GM18517 (cell line): ENCODE data around the gene PCDHGA1.
"Not testable (repeated sequence)": the region's sequence is repeated elsewhere in the genome, so short reads cannot be mapped to it uniquely, and the experiment has no call there.

ENCODE experiments used
- ATAC-seq: cut with Tn5 transposase; IDR thresholded peaks from one replicate; pipeline ENCODE4 v1.9.1; 2021; ENCODE audit warnings: mild to moderate bottlenecking, moderate library complexity; ENCODE audit not compliant: unreplicated experiment

The PCDHGA1 gene

DNA sequence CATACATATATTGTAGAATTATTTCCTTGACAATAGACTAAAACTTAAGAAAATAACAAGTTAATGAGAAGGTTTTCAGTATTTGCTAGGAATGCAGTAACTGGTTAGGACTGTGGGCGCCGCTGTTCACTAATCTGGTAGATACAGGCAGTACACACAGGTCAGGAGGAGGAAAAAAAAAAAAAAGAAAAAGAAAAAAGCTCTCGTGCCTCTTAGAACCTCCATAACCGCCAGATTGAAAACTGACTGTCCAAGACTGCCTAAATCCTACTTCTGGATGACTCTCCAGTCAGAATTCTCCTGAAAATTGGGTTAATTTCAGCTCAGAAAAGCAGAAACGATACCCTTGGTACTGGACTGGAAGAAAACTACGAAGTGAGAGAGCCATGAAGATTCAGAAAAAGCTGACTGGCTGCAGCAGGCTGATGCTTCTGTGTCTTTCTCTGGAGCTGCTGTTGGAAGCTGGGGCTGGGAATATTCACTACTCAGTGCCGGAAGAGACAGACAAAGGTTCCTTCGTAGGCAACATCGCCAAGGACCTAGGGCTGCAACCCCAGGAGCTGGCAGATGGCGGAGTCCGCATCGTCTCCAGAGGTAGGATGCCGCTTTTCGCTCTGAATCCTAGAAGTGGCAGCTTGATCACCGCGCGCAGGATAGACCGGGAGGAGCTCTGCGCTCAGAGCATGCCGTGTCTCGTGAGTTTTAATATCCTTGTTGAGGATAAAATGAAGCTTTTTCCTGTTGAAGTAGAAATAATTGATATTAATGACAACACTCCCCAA lies at the start of gene PCDHGA1:
Gene PCDHGA1, plus strand, starts transcription at position 216 of the 782 bp plus-strand sequence.
- ATAC-seq = no peak

DNA sequence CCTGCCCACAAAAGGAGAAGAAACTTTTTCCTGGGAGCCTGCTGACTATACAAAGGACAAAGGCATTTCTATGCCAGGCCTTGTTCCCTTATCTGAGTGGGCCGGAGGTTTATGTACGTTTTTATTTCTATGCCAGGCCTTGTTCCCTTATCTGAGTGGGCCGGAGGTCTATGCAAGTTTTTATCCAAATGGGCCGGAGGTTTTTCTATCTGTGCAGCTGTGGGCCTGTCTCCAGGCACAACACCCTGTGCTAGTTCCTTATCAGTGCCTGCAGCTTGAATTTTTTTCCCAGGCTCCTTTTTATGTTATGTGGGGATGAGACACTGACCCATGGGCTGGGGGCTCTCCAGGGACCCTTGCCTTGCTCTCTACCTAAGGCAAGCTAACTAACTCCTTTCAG lies 31.9 kb upstream of the PCDHGA1 start:
- ATAC-seq = no peak

DNA sequence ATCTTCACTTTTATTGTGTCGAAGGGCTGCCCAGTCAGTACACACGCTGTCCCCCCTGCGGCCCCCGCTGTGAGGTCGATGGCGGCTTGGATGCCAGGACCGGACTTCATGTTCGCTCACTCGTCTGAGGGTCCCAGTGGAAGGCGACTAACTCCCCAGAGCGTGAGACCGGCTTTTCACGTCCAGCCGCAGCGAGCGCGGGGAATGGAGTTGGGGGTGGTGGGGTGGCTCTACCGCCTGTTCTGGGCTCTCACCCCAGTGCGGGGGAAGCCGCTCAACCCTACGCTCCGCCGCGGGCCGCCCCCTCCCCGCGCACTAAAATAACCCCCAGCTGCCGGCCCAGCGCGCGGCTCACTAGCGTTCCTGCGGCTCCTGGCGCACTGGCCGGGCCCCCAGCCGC lies 26.6 kb upstream of the PCDHGA1 start, which contains the start of gene SLC25A2:
Gene SLC25A2, minus strand, starts transcription at position 294 of the 400 bp plus-strand sequence. Its CDS starts 184 bp downstream, at position 110.
- no peak for ATAC-seq

DNA sequence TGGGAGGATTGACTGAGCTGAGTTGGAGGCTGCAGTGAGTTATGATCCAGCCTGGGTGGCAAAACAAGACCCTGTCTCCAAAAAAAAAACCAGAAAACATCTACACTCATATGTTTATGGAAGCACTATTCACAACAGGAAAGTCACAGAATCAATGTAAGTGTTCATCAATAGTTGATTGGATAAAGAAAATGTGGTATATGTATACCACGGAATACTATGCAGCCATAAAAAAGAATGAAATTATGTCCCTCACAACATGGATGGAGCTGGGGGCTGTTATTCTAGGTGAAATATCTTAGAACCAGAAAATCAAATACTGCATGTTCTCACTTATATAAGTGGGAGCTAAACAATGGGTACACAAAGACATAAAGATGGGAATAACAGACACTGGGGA lies 23.7 kb upstream of the PCDHGA1 start:
- ATAC-seq = no peak

DNA sequence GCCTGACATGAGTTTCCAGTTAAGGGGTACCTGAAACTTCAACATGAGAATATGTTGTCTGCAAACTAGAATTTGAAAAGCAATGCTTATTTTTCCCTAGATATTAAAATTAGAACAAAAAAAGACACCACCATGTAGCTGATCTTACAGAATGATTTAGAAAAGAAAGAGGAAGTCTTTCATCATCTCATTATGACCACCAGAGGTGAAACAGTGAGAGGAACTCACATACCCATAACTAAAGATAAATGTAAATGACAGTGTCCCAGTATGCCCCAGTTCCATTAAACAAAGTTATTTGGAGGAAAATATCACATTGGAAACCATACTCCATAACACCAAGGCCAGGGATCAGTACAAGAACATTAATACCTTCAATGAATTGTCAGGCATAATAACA lies 16.6 kb upstream of the PCDHGA1 start:
- no peak for ATAC-seq

DNA sequence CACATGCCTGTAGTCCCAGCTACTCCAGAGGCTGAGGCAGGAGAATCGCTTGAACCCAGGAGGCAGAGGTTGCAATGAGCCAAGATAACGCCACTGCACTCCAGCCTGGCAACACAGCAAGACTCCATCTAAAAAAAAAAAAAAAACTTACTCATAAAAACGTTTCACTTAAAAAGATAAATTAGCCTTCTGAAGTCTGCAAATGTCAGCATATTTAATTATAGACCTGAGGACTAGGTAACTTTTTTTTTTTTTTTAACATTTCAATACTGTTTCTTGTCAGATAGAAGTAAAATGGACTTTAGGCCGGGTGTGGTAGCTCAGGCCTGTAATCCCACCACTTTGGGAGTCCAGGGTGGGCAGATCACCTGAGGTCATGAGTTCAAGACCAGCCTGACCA lies 13.4 kb upstream of the PCDHGA1 start:
- ATAC-seq = not testable (repeated sequence)

DNA sequence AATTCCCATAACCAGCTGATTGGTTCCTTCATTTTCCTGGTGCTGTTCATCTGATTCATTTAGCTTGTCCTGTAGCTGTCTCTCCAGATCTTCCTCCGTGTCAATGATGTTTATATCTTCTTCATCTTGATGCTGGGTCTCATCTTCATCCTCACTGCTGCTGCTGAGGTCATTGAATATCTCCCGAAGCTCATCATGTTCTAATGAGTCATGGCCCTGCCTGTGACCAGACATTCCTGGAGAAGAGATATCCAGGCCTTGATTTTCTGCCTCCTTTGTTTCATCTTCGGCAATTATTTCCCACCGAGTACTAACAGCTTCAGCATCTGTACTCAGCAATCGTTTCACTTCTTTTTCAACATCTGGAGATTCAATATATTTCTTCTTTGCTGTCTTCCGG lies 11.1 kb upstream of the PCDHGA1 start:
- no peak for ATAC-seq

DNA sequence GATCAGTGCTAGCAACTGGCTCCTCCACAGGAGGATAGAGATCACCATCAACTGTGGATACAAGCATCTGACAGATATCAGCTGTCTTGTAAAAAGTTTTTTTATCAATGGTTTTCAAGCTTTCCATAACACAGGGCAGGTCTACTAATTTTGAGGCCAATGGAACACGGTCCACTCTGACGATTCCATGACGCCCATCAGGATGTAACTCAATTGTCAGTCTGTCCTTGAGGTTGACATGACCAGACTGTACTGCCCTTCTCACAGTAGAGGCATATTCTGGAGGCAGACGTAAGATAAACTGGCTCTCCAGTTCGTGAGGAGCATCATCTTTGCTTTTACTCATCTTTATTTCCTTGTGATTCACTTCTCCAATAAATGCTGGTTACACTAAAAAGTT lies 10.6 kb upstream of the PCDHGA1 start:
- ATAC-seq = no peak

DNA sequence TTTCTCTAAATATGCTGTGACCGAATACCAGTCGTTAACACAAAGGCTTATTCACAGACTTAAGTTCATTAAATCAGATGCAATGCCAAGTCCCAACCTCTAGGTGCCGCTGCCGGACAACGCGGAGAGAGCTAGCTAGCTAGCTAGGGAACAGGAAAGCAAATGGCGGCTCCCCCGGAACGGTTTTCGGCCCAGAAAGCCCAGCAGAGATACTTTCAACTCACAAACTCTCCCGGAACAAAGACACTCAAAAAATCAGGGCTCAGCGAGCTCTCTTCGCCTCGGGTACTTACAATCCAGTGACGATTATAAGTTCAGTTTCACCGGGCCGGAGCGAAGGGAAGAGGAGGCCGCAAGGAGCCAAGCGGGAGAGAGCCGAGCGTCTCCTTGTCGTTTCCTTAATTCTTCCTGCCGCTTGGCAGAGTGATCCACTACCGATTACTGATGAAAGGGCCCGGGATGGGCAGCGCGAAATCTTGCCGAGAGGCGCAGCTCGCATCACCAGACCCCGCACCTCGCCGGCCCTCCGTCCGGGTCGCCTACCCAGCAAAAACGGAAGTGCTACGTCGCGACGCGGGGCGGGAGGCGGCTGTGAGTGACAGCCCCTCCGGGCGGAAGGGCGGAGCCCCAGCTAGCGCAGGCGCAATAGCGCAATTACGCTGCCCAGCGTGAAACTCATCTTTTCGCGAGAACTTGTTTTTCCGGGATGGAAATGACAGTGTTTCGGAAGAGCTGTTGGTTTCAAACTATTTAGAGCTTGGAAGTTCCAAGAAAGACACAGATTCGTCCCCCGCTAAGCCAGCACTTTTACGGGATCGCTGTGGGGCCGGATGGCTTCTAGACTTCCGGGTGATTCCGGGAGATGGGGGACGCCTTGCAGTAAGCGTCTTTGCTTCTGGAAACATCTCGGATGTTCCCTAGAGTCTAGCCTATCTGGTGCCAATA lies 9.8 kb upstream of the PCDHGA1 start, which contains the start of gene TAF7:
Gene TAF7, minus strand, starts transcription at position 560 of the 945 bp plus-strand sequence. CDS start 740 bp downstream, outside the sequence.
- ATAC-seq = peak; percentile 87

DNA sequence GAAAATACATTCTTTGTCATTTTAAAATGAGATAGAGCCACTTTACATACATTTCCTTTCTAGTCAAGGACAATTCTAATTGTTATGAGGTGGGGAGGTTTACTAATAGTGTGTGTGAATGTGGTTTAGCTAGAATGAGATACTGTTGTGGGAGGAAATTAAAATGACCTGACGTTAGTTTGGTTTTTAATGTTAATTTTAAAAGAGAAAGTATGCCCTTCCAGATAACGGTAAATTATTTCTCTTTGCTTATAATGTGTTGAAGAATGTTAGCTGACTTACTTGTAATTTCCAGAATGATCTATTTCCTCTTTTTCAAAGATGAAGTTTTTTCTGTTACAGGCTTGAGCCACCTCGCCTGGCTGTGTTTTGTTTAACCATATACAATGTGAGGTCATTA lies 8.1 kb upstream of the PCDHGA1 start:
- no peak for ATAC-seq

DNA sequence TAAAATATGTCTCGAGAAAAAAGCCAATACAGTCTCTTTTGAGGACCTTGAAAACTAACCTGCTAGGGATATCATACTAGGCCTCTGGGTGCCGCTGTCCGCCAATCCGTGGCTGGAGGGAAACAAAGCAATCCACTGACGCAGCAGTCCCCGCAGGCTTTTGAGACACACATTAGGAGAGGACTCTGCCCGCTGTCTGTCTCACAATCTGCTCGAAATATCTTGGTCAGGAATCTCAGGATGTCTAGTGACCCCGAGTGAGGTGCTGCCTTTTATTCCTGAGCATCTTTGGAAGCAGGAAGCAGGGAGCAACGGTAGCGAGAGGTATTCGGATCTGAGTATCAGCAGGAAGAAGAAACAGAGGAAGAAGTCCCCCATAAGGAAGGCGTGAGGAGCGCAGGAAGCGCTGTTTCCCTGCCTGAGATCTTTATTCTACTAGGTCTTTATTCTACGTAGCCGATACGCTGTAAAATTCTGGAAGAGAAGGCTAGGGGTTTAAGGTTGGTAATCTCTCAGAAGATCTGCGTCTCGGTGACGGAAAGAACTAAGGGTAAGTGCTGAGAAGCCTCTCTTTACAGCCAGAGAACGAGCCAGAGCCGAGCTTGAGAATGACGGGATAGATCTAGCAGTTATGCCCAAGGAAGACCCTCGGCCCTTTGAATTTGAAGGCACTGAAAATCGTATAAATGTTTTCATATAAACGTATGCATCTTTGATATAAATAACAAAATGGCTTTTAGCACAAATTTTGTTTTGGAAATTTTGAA lies 4.0 kb upstream of the PCDHGA1 start:
- ATAC-seq = peak; percentile 45

DNA sequence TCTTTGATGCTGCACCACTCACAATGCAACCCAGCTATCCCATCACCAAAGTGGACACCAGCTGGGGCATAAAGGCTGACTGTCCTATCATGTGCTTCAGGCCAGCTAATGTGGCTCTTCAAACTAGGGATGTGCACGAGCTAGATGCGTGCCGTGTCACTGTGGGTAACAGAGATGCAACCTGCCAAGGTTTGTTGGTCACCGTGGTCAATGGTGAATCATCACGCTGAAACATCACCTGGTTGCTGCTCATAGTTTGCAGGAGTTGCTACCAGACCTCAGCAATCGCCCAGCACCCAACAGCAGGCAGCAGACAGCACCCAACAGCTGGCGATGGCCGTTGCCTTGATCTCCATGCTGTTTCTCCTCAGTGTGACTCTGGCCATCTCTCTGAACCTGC lies 2.1 kb upstream of the PCDHGA1 start:
- no peak for ATAC-seq

DNA sequence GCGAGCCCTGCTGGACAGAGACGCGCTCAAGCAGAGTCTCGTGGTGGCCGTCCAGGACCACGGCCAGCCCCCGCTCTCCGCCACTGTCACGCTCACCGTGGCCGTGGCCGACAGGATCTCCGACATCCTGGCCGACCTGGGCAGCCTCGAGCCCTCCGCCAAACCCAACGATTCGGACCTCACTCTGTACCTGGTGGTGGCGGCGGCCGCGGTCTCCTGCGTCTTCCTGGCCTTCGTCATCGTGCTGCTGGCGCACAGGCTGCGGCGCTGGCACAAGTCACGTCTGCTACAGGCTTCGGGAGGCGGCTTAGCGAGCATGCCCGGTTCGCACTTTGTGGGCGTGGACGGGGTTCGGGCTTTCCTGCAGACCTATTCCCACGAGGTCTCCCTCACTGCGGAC lies 2.3 kb downstream of the PCDHGA1 start:
- not testable (repeated sequence) for ATAC-seq

DNA sequence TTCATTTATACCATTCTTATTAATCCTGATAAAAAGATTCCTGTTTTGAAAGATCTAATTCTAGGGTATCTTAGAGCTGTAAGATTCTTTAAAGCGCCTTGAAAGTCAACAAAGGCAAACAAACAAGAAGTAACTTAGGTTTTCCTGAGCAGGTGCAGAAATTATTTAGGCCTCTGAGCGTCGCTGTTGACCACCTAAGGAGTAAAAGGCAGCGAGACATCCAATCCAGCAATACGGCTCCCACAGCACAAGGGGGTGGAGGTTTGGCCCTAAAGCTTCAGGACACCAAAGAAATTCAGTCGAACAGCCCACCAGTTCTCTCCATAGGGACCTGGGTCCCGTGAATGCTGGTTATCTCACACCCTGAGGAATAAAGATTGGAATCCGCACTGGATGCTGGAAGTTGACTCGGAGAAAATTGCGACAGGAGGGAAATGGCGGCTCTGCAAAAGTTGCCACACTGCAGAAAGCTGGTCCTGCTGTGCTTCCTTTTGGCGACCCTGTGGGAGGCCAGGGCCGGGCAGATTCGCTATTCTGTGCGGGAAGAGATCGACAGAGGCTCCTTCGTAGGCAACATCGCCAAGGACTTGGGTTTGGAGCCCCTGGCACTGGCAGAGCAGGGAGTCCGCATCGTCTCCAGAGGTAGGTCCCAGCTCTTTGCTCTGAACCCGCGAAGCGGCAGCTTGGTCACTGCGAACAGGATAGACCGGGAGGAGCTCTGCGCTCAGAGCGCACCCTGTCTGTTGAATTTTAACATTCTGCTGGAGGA lies 8.4 kb downstream of the PCDHGA1 start, which contains the start of gene PCDHGA2:
Gene PCDHGA2, plus strand, starts transcription at position 223 of the 769 bp plus-strand sequence.
- ATAC-seq = no peak

DNA sequence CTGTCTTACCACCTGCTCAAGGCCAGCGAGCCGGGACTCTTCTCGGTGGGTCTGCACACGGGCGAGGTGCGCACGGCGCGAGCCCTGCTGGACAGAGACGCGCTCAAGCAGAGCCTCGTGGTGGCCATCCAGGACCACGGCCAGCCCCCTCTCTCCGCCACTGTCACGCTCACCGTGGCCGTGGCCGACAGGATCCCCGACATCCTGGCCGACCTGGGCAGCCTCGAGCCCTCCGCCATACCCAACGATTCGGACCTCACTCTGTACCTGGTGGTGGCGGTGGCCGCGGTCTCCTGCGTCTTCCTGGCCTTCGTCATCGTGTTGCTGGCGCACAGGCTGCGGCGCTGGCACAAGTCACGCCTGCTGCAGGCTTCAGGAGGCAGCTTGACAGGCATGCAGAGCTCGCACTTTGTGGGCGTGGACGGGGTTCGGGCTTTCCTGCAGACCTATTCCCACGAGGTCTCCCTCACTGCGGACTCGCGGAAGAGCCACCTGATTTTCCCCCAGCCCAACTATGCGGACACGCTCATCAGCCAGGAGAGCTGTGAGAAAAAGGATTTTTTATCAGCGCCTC lies 10.6 kb downstream of the PCDHGA1 start:
- ATAC-seq = not testable (repeated sequence)

DNA sequence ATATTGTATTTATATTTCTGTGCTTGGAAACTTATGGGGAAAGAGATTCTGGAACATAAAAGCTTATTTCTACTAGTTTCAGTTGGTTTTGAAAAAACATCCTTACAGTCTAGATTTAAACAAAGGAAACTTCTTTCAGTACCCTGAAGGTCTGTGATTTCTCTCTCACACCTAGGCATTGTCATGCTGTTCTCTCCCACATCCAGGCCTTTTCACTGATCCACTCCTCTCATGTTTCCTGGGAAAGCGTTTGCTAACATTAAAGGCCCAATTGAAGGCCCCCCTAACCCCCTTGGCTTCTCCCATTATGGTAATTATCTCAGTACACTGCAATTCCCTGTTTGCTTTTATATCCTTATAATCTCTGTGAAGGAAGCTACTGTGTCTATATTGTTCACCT lies 12.5 kb downstream of the PCDHGA1 start:
- no peak for ATAC-seq

DNA sequence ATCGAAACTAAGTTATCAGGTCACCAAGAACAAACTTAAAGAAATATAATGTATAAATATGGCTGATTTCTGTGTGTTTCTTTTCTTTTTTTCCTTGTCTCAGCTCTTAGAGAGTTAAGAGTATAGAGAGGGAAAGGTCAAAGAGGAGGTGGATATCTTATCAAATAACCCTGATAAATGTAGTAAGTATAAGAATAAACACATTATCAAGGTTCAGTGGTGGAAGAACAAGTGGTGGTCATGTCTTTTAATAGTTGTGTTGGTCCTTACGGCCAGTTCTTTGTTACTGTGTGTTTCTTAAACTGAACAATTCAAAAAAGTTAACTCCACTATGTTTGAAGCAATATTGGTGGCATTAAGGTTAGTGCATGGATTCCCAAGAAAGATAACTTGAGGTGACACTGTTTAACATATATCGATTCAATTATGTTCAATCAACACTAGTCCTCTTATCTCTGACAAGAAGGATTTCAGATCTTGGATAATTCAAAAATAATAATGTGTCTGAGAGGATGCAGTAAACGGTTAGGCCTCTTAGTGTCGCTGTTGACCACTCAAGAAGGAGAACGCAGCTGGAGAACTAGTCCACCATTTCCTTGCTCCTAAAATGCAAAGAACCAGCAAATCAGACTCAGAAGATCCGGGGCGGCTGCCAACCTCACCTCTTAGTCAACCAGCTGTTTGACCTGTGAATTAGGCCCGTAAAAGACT lies 13.1 kb downstream of the PCDHGA1 start, which contains the start of gene PCDHGA3:
Gene PCDHGA3, plus strand, starts transcription at position 588 of the 711 bp plus-strand sequence. CDS start 205 bp downstream, outside the sequence.
- no peak for ATAC-seq

DNA sequence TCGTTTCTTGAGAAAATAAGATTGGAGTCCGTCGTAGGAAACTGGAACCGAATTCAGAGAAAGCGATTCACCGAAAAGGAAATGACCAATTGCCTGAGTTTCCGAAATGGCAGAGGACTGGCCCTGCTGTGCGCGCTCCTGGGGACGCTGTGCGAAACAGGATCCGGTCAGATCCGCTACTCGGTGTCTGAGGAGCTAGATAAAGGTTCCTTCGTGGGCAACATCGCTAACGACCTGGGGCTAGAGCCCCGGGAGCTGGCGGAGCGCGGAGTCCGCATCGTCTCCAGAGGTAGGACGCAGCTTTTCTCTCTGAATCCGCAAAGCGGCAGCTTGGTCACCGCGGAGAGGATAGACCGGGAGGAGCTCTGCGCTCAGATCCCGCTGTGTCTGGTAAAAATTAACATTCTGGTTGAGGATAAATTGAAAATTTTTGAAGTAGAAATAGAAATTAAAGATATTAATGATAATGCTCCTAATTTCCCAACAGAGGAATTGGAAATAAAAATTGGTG lies 13.7 kb downstream of the PCDHGA1 start:
- no peak for ATAC-seq

DNA sequence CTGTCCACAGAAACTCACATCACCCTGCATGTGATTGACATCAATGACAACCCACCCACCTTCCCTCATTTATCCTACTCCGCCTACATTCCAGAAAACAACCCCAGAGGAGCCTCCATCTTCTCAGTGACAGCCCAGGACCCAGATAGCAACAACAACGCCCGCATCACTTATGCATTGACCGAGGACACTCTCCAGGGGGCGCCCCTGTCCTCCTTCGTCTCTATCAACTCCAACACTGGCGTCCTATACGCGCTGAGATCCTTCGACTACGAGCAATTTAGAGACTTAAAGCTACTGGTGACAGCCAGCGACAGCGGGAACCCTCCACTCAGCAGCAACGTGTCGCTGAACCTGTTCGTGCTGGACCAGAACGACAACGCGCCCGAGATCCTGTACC lies 15.0 kb downstream of the PCDHGA1 start:
- ATAC-seq = no peak
